ENCODE data around the gene GATA3.

Gene GATA3

GRCh38 chr10:8100366-8100765 lies 45.9 kb downstream of the GATA3 start:
- DNase-seq (ENCODE audit: low spot score): no peak

- no peak for DNase-seq (ENCODE audit: low spot score)
Observed at GRCh38 chr10:8102708-8103401, 48.4 kb downstream of the GATA3 start.

GRCh38 chr10:8103543-8103942 lies 49.1 kb downstream of the GATA3 start:
- no peak for DNase-seq (ENCODE audit: low spot score)

- no peak for DNase-seq (ENCODE audit: low spot score)
Observed at GRCh38 chr10:8104005-8104404, 49.5 kb downstream of the GATA3 start.

GRCh38 chr10:8104721-8105120 lies 50.2 kb downstream of the GATA3 start:
- DNase-seq (ENCODE audit: low spot score): no peak

- DNase-seq (ENCODE audit: low spot score): no peak
Observed at GRCh38 chr10:8105932-8106331, 51.4 kb downstream of the GATA3 start.

GRCh38 chr10:8112230-8112905 lies 57.9 kb downstream of the GATA3 start:
- no peak for DNase-seq (ENCODE audit: low spot score)

GRCh38 chr10:8112942-8113442 lies 58.5 kb downstream of the GATA3 start:
- DNase-seq (ENCODE audit: low spot score): no peak

- no peak for DNase-seq (ENCODE audit: low spot score)
Observed at GRCh38 chr10:8113616-8114015, 59.1 kb downstream of the GATA3 start.

GRCh38 chr10:8114741-8115617 lies 60.5 kb downstream of the GATA3 start:
- DNase-seq (ENCODE audit: low spot score): no peak

- DNase-seq (ENCODE audit: low spot score): no peak
Observed at GRCh38 chr10:8115618-8115980, 61.1 kb downstream of the GATA3 start.

GRCh38 chr10:8116474-8116873 lies 62.0 kb downstream of the GATA3 start:
- DNase-seq (ENCODE audit: low spot score): no peak

- DNase-seq (ENCODE audit: low spot score): no peak
Observed at GRCh38 chr10:8116926-8117493, 62.5 kb downstream of the GATA3 start.

- no peak for DNase-seq (ENCODE audit: low spot score)
Observed at GRCh38 chr10:8121201-8121890, 66.9 kb downstream of the GATA3 start.

GRCh38 chr10:8122611-8123369 lies 68.3 kb downstream of the GATA3 start:
- DNase-seq (ENCODE audit: low spot score): no peak

- DNase-seq (ENCODE audit: low spot score): no peak
Observed at GRCh38 chr10:8124436-8124835, 69.9 kb downstream of the GATA3 start.
